ENCODE data around the gene USP34.

Gene USP34

DNA sequence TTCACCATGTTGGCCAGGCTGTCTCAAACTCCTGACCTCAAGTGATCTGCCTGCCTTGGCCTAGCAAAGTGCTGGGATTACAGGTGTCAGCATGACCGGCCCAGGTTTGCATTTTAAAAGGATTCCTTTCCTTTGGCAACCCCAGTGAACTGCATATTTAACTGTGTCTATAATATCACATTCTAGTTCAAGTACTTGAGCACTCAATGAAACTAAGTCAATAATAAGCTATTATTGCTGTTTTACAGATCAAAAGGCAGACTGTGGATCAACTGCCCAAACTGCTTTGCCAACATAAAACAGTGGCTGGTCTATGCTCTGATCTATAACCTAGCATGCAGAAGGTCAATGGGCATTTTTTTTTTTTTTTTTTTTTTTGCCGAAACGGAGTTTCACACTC is 144.5 kb downstream of the USP34 start:
- no peaks in the 10 kb centered on the region for H3K79me2 ChIP-seq
- TF ChIP-seq, protein P1, sequence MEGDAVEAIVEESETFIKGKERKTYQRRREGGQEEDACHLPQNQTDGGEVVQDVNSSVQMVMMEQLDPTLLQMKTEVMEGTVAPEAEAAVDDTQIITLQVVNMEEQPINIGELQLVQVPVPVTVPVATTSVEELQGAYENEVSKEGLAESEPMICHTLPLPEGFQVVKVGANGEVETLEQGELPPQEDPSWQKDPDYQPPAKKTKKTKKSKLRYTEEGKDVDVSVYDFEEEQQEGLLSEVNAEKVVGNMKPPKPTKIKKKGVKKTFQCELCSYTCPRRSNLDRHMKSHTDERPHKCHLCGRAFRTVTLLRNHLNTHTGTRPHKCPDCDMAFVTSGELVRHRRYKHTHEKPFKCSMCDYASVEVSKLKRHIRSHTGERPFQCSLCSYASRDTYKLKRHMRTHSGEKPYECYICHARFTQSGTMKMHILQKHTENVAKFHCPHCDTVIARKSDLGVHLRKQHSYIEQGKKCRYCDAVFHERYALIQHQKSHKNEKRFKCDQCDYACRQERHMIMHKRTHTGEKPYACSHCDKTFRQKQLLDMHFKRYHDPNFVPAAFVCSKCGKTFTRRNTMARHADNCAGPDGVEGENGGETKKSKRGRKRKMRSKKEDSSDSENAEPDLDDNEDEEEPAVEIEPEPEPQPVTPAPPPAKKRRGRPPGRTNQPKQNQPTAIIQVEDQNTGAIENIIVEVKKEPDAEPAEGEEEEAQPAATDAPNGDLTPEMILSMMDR (IDR thresholded peaks at IDR 0.05), result no peak
- no peak overlapping the region for H3K4me3 ChIP-seq (ENCODE audit: low read depth, low read length)
- H3K27ac ChIP-seq, result no peak overlapping the region
- H3K4me2 ChIP-seq (ENCODE audit: low read length), result no peak overlapping the region
- no peaks in the 10 kb centered on the region for H3K27me3 ChIP-seq (ENCODE audit: control insufficient read depth, insufficient read depth, low read length)
- H3K4me1 ChIP-seq, result no peaks in the 10 kb centered on the region
- no peak overlapping the region for H2AFZ ChIP-seq
- no peaks in the 10 kb centered on the region for H3K36me3 ChIP-seq (ENCODE audit: control insufficient read depth, insufficient read depth, low read length)
- no peak overlapping the region for H3K9ac ChIP-seq
- no peaks in the 10 kb centered on the region for H3K9me3 ChIP-seq (ENCODE audit: control insufficient read depth, low read length)

DNA sequence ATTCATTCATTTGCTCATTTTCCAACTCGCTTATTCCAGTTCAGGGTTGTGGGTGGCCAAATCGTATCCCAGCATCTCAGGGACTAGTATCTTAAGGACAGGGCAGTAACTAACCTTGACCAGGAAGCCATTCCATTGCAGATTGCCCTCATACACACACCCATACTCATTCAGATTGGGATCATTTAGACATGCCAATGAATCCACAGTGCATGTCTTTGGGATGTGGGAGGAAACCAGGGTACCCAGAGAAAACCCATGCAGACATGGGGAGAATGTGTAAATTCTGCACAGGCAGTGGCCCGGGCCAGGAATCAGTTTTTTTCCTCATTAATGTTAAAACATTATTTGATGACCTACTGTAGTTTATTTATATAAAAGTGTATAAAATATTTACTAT is 150.7 kb downstream of the USP34 start:
- H3K9me3 ChIP-seq (ENCODE audit: control insufficient read depth, low read length), result no peaks in the 10 kb centered on the region
- H3K36me3 ChIP-seq (ENCODE audit: control insufficient read depth, insufficient read depth, low read length), result no peaks in the 10 kb centered on the region
- no peak overlapping the region for H2AFZ ChIP-seq
- H3K4me2 ChIP-seq (ENCODE audit: low read length), result no peak overlapping the region
- TF ChIP-seq, protein P1 (IDR thresholded peaks at IDR 0.05), result no peak
- no peaks in the 10 kb centered on the region for H3K4me1 ChIP-seq
- no peak overlapping the region for H3K4me3 ChIP-seq (ENCODE audit: low read depth, low read length)
- H3K27ac ChIP-seq, result no peak overlapping the region
- no peaks in the 10 kb centered on the region for H3K79me2 ChIP-seq
- H3K9ac ChIP-seq, result no peak overlapping the region
- no peaks in the 10 kb centered on the region for H3K27me3 ChIP-seq (ENCODE audit: control insufficient read depth, insufficient read depth, low read length)

DNA sequence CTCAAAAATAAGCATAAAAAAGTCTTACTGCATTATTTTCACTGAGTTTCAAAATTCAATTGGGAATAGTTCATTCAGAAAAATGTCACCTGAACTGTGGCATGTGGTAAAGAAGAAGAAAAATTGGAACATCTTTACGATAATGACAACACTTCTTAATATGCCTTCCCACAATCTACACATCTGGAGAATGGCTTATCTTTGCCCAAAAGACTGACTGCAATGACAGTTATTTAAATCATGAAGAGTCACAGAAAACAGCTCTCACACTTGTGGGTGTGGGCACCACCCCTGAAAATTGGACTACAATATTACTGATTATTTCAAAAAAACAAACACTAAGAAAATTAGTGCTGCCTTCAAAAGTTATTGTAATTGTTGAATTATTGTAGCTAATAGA is 152.3 kb downstream of the USP34 start:
- TF ChIP-seq, protein P1 (IDR thresholded peaks at IDR 0.05), result no peak
- H3K9me3 ChIP-seq (ENCODE audit: control insufficient read depth, low read length), result no peaks in the 10 kb centered on the region
- no peak overlapping the region for H3K9ac ChIP-seq
- no peaks in the 10 kb centered on the region for H3K79me2 ChIP-seq
- H3K4me3 ChIP-seq (ENCODE audit: low read depth, low read length), result no peak overlapping the region
- no peak overlapping the region for H3K4me2 ChIP-seq (ENCODE audit: low read length)
- H3K27me3 ChIP-seq (ENCODE audit: control insufficient read depth, insufficient read depth, low read length), result no peaks in the 10 kb centered on the region
- no peak overlapping the region for H2AFZ ChIP-seq
- no peaks in the 10 kb centered on the region for H3K4me1 ChIP-seq
- no peaks in the 10 kb centered on the region for H3K36me3 ChIP-seq (ENCODE audit: control insufficient read depth, insufficient read depth, low read length)
- no peak overlapping the region for H3K27ac ChIP-seq

DNA sequence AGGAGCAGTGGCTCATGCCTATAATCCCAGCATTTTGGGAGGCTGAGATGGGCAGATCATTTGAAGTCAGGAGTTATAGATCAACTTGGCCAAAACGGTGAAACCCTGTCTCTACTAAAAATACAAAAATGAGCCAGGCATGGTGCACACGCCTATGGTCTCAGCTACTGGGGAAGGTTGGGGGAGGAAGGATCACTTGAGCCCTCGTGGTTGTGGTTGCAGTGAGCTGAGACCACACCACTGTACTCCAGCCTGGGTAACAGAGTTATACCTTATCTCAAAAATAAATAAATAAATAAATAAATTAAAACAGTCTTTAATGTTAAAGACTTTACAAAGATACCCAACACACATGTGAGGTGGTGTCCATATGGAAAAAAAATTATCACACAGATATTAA is 174.9 kb downstream of the USP34 start:
- no peaks in the 10 kb centered on the region for H3K9me3 ChIP-seq (ENCODE audit: control insufficient read depth, low read length)
- no peak overlapping the region for H3K27ac ChIP-seq
- H3K4me1 ChIP-seq, result no peaks in the 10 kb centered on the region
- H3K36me3 ChIP-seq (ENCODE audit: control insufficient read depth, insufficient read depth, low read length), result no peaks in the 10 kb centered on the region
- no peak overlapping the region for H3K4me2 ChIP-seq (ENCODE audit: low read length)
- no peak overlapping the region for H3K9ac ChIP-seq
- TF ChIP-seq, protein P1 (IDR thresholded peaks at IDR 0.05), result no peak
- no peaks in the 10 kb centered on the region for H3K79me2 ChIP-seq
- H3K27me3 ChIP-seq (ENCODE audit: control insufficient read depth, insufficient read depth, low read length), result no peaks in the 10 kb centered on the region
- H3K4me3 ChIP-seq (ENCODE audit: low read depth, low read length), result no peak overlapping the region
- H2AFZ ChIP-seq, result no peak overlapping the region

DNA sequence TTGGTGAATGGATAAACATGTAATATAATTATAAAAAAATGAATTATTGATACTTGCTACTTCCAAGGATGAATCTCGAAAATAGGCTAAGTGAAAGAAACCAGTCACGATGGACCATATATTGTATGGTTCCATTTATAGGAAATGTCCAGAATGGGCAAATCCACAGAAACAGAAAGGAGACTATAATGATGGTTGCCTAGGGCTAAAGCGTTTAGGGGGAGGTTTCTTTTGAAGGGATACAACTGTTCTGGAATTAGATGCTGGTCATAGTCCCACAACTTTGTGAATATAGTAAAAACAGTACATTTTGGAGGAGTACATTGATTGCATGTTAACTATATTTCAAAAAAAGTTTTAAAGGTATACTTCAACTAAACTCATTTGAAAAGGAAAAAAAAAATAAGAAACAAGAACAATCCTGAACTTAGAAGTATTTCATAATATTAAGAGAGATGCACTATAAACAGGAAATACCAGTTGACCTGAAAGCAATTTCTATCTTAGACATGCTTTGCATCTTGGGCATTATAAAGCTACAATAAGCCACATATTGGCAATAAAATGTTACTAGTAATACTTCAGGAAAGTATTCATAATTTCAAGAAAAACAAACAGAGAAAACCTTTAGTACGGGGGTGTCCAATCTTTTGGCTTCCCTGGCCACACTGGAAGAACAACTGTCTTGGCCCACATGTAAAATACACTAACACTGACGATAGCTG is 178.9 kb downstream of the USP34 start:
- no peak overlapping the region for H3K27ac ChIP-seq
- no peaks in the 10 kb centered on the region for H3K4me1 ChIP-seq
- H3K4me2 ChIP-seq (ENCODE audit: low read length), result no peak overlapping the region
- H3K9ac ChIP-seq, result no peak overlapping the region
- H3K9me3 ChIP-seq (ENCODE audit: control insufficient read depth, low read length), result no peaks in the 10 kb centered on the region
- H3K4me3 ChIP-seq (ENCODE audit: low read depth, low read length), result no peak overlapping the region
- no peaks in the 10 kb centered on the region for H3K27me3 ChIP-seq (ENCODE audit: control insufficient read depth, insufficient read depth, low read length)
- TF ChIP-seq, protein P1 (IDR thresholded peaks at IDR 0.05), result no peak
- no peaks in the 10 kb centered on the region for H3K36me3 ChIP-seq (ENCODE audit: control insufficient read depth, insufficient read depth, low read length)
- H2AFZ ChIP-seq, result no peak overlapping the region
- no peaks in the 10 kb centered on the region for H3K79me2 ChIP-seq

All from parathyroid adenoma (tissue), 2 donors.